Measurements from ENCODE around the gene PUM2.

DNA sequence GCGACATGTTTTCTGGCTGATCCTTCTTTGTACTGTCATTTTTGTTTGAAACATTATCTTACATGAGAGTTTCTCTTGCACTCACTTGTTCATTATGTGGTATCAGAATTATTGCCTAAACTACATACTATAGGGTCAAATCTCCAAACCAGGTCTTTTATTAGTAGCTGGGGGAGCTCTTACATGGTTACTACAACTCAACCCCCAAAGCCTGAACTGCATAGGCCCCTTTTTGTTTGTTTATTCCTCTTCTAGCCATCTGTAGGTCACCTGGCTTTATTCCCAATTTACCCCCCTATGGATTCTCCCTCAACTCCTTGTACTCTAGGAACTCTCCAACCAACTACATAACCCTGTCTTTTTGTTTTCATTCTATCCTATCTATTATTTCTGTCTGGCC lies 46.7 kb downstream of the PUM2 start:
- TF ChIP-seq, protein P1, sequence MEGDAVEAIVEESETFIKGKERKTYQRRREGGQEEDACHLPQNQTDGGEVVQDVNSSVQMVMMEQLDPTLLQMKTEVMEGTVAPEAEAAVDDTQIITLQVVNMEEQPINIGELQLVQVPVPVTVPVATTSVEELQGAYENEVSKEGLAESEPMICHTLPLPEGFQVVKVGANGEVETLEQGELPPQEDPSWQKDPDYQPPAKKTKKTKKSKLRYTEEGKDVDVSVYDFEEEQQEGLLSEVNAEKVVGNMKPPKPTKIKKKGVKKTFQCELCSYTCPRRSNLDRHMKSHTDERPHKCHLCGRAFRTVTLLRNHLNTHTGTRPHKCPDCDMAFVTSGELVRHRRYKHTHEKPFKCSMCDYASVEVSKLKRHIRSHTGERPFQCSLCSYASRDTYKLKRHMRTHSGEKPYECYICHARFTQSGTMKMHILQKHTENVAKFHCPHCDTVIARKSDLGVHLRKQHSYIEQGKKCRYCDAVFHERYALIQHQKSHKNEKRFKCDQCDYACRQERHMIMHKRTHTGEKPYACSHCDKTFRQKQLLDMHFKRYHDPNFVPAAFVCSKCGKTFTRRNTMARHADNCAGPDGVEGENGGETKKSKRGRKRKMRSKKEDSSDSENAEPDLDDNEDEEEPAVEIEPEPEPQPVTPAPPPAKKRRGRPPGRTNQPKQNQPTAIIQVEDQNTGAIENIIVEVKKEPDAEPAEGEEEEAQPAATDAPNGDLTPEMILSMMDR (IDR thresholded peaks at IDR 0.05): no peak
- no peak for TF ChIP-seq TCF7L2 (IDR thresholded peaks at IDR 0.05; ENCODE audit: low read depth, low read length)
- TF ChIP-seq, protein P2, sequence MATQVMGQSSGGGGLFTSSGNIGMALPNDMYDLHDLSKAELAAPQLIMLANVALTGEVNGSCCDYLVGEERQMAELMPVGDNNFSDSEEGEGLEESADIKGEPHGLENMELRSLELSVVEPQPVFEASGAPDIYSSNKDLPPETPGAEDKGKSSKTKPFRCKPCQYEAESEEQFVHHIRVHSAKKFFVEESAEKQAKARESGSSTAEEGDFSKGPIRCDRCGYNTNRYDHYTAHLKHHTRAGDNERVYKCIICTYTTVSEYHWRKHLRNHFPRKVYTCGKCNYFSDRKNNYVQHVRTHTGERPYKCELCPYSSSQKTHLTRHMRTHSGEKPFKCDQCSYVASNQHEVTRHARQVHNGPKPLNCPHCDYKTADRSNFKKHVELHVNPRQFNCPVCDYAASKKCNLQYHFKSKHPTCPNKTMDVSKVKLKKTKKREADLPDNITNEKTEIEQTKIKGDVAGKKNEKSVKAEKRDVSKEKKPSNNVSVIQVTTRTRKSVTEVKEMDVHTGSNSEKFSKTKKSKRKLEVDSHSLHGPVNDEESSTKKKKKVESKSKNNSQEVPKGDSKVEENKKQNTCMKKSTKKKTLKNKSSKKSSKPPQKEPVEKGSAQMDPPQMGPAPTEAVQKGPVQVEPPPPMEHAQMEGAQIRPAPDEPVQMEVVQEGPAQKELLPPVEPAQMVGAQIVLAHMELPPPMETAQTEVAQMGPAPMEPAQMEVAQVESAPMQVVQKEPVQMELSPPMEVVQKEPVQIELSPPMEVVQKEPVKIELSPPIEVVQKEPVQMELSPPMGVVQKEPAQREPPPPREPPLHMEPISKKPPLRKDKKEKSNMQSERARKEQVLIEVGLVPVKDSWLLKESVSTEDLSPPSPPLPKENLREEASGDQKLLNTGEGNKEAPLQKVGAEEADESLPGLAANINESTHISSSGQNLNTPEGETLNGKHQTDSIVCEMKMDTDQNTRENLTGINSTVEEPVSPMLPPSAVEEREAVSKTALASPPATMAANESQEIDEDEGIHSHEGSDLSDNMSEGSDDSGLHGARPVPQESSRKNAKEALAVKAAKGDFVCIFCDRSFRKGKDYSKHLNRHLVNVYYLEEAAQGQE (IDR thresholded peaks at IDR 0.05; ENCODE audit: insufficient read depth in 1 of 2, low read depth in 2 of 2, low read length in 1 of 2): no peak
